Adrenal gland (tissue), 5 donors: ENCODE measurements around the gene ANTXR2.
"Not testable (repeated sequence)": the region's sequence is repeated elsewhere in the genome, so short reads cannot be mapped to it uniquely, and the experiment has no call there.

ENCODE experiments used
- POLR2A ChIP-seq, 2 donors: fragments of 450-650 bp; IDR thresholded peaks; one replicate each; pipeline ENCODE4 v1.6.1; 2017; ENCODE audit warnings: antibody characterized with exemption in 2 of 2, mild to moderate bottlenecking in 2 of 2, moderate library complexity in 1 of 2
- TF ChIP-seq, protein P1 (sequence below), 6 experiments: fragments of 450-650 bp in 4 of 6; fragments of 200-600 bp in 2 of 6; sonication (generic) in 1 of 6; IDR thresholded peaks; 1 replicate in 5 of 6; 2 replicates in 1 of 6; pipeline versions ENCODE4 v1.5.1 to v1.8.0; 2016 to 2021; ENCODE audit warnings: antibody characterized with exemption in 6 of 6, mild to moderate bottlenecking in 2 of 6, moderate library complexity in 1 of 6
- donor health status: DM: no; HTN: no; CAD: no.

DNA sequence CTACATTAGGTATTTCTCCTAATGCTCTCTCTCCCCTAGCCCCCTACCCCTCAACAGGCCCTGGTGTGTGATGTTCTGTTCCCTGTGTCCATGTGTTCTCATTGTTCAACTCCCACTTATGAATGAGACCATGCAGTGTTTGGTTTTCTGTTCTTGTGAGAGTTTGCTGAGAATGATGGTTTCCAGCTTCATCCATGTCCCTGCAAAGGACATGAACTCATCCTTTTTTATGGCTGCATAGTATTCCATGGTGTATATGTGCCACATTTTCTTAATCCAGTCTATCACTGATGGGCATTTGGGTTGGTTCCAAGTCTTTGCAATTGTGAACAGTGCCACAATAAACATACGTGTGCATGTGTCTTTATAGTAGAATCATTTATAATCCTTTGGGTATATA is 184.0 kb downstream of the ANTXR2 start:
- TF ChIP-seq, protein P1, sequence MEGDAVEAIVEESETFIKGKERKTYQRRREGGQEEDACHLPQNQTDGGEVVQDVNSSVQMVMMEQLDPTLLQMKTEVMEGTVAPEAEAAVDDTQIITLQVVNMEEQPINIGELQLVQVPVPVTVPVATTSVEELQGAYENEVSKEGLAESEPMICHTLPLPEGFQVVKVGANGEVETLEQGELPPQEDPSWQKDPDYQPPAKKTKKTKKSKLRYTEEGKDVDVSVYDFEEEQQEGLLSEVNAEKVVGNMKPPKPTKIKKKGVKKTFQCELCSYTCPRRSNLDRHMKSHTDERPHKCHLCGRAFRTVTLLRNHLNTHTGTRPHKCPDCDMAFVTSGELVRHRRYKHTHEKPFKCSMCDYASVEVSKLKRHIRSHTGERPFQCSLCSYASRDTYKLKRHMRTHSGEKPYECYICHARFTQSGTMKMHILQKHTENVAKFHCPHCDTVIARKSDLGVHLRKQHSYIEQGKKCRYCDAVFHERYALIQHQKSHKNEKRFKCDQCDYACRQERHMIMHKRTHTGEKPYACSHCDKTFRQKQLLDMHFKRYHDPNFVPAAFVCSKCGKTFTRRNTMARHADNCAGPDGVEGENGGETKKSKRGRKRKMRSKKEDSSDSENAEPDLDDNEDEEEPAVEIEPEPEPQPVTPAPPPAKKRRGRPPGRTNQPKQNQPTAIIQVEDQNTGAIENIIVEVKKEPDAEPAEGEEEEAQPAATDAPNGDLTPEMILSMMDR (IDR thresholded peaks at IDR 0.05), result not testable (repeated sequence)
- TF ChIP-seq POLR2A (IDR thresholded peaks at IDR 0.05), result not testable (repeated sequence)
